Measurements from ENCODE around the gene DQX1.

The DQX1 gene

DNA sequence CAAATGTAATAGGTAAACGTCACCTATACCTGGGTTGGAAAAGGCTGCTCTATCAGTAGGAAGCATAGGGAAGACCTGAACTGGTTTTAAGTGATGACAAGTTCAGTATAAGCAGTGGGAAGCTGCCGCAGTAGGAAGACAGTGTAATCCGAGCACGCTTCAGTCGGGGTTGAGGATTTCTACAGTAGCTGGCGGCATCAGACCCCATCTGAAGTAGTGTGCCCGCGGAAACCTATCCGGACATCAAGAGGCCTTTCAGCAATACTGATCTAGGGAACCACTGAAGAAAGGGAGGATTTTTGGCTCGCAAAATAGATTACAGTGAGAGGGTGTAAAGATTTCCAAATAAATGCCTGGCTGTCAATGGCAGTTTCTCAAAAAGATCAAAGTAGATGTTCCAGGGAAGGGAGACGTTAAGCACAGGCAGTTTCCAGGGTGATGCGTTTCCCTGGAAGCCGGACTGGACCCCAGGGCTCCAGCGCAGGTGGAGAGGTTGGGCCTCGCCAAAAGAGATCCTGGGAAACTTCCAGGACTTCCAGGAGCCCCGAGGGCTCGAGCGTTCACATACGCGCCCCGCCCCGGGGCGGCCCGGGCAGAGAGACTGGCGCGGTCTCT, 22.4 kb upstream of the DQX1 start:
- peak overlapping the region; percentile 76 for H3K4me2 ChIP-seq (ENCODE audit: low read length)

DNA sequence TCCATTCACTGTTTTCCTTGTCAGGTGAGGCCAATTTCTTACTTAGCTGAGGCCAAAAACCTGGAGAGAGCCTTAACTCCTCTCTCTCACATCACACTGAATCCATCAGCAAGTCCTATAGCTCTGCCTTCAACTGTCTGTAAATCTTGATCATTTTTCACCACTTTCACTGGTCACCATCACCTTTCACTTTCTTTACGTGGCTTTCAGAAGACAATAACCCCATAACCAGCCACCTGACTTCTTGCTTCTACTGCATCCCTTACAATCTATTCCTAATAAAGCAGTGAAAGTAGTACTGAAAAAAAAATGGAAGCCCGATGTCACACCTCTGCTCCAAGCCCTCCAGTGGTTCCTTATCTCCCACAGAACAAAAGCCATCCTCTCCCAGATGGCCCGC, 20.0 kb upstream of the DQX1 start:
- no peak overlapping the region for H2AK5ac ChIP-seq (ENCODE audit: low read length)

More for the DNA sequence above, 22.4 kb upstream of the DQX1 start:
- Histone ChIP-seq H2AK5ac (ENCODE audit: low read length) (no peak overlapping the region), H2BK15ac (replicated peaks; ENCODE audit: low read depth) (no peak overlapping the region), H3K4me1 (ENCODE audit: control insufficient read depth, low read depth, low read length) (peaks cover 4% of the 10 kb centered on the region), H3K36me3 (ENCODE audit: control insufficient read depth, insufficient read depth, low read length) (no peaks in the 10 kb centered on the region), H4K8ac (ENCODE audit: low read depth, low read length) (no peak overlapping the region), H3K79me2 (ENCODE audit: control insufficient read depth, insufficient read depth, low read length) (no peaks in the 10 kb centered on the region), H3K18ac (ENCODE audit: low read length) (peak overlapping the region; percentile 41), H3K4ac (ENCODE audit: low read depth, low read length) (no peak overlapping the region), H3K23ac (ENCODE audit: low read length) (no peak overlapping the region), H3K56ac (ENCODE audit: low read length) (peak overlapping the region; percentile 75), H4K5ac (ENCODE audit: low read length) (no peak overlapping the region), H2BK5ac (ENCODE audit: low read length) (no peak overlapping the region), H3K4me3 (ENCODE audit: low read length) (no peak overlapping the region), H3K27me3 (ENCODE audit: insufficient read depth, low read length, poor library complexity) (peaks cover 40% of the 10 kb centered on the region), H3K79me1 (ENCODE audit: low read length) (no peaks in the 10 kb centered on the region), H2BK120ac (ENCODE audit: low read depth, low read length) (no peak overlapping the region), H3K9ac (ENCODE audit: low read length) (peak overlapping the region; percentile 46), H3K27ac (ENCODE audit: low read depth, low read length) (no peak overlapping the region)
- no peak for DNase-seq
- no CpG with 5 or more reads among the region's 26 CpGs for WGBS (ENCODE audit: extremely low coverage, insufficient coverage, low lambda C conversion rate)

GRCh38 chr2:74544634-74545033, 18.6 kb upstream of the DQX1 start:
- no peak overlapping the region for H3K4me3 ChIP-seq (ENCODE audit: low read length)

More for the DNA sequence above, 20.0 kb upstream of the DQX1 start:
- no peak overlapping the region for H4K5ac ChIP-seq (ENCODE audit: low read length)
- peak; percentile 29 for DNase-seq
- no peaks in the 10 kb centered on the region for H3K36me3 ChIP-seq (ENCODE audit: control insufficient read depth, insufficient read depth, low read length)
- no peak overlapping the region for H3K4ac ChIP-seq (ENCODE audit: low read depth, low read length)
- H2BK15ac ChIP-seq (replicated peaks; ENCODE audit: low read depth), result no peak overlapping the region
- no peaks in the 10 kb centered on the region for H3K79me2 ChIP-seq (ENCODE audit: control insufficient read depth, insufficient read depth, low read length)
- no peak overlapping the region for H2BK120ac ChIP-seq (ENCODE audit: low read depth, low read length)
- no peak overlapping the region for H2BK5ac ChIP-seq (ENCODE audit: low read length)
- no peak overlapping the region for H3K27ac ChIP-seq (ENCODE audit: low read depth, low read length)
- WGBS (ENCODE audit: extremely low coverage, insufficient coverage, low lambda C conversion rate), result no CpG with 5 or more reads among the region's 3 CpGs
- H3K4me3 ChIP-seq (ENCODE audit: low read length), result no peak overlapping the region
- no peak overlapping the region for H3K56ac ChIP-seq (ENCODE audit: low read length)
- H3K4me1 ChIP-seq (ENCODE audit: control insufficient read depth, low read depth, low read length), result no peaks in the 10 kb centered on the region
- no peak overlapping the region for H4K8ac ChIP-seq (ENCODE audit: low read depth, low read length)
- H3K23ac ChIP-seq (ENCODE audit: low read length), result no peak overlapping the region
- H3K18ac ChIP-seq (ENCODE audit: low read length), result no peak overlapping the region
- H3K27me3 ChIP-seq (ENCODE audit: insufficient read depth, low read length, poor library complexity), result peaks cover 25% of the 10 kb centered on the region
- no peak overlapping the region for H3K9ac ChIP-seq (ENCODE audit: low read length)
- H3K4me2 ChIP-seq (ENCODE audit: low read length), result no peak overlapping the region
- no peaks in the 10 kb centered on the region for H3K79me1 ChIP-seq (ENCODE audit: low read length)

GRCh38 chr2:74542978-74543377, 16.9 kb upstream of the DQX1 start:
- Histone ChIP-seq H3K4me2 (ENCODE audit: low read length) (no peak overlapping the region), H3K9ac (ENCODE audit: low read length) (no peak overlapping the region), H3K4me3 (ENCODE audit: low read length) (no peak overlapping the region), H2BK120ac (ENCODE audit: low read depth, low read length) (no peak overlapping the region), H3K56ac (ENCODE audit: low read length) (no peak overlapping the region), H3K79me1 (ENCODE audit: low read length) (no peaks in the 10 kb centered on the region), H3K79me2 (ENCODE audit: control insufficient read depth, insufficient read depth, low read length) (no peaks in the 10 kb centered on the region), H4K5ac (ENCODE audit: low read length) (no peak overlapping the region), H2BK15ac (replicated peaks; ENCODE audit: low read depth) (no peak overlapping the region), H3K4me1 (ENCODE audit: control insufficient read depth, low read depth, low read length) (no peaks in the 10 kb centered on the region), H3K4ac (ENCODE audit: low read depth, low read length) (no peak overlapping the region), H3K23ac (ENCODE audit: low read length) (no peak overlapping the region), H3K27ac (ENCODE audit: low read depth, low read length) (no peak overlapping the region), H2BK5ac (ENCODE audit: low read length) (no peak overlapping the region), H2AK5ac (ENCODE audit: low read length) (no peak overlapping the region), H3K27me3 (ENCODE audit: insufficient read depth, low read length, poor library complexity) (peaks cover 7% of the 10 kb centered on the region), H4K8ac (ENCODE audit: low read depth, low read length) (no peak overlapping the region), H3K18ac (ENCODE audit: low read length) (no peak overlapping the region), H3K36me3 (ENCODE audit: control insufficient read depth, insufficient read depth, low read length) (no peaks in the 10 kb centered on the region)
- no peak for DNase-seq
- WGBS (ENCODE audit: extremely low coverage, insufficient coverage, low lambda C conversion rate), result no CpG with 5 or more reads among the region's 1 CpG

More at GRCh38 chr2:74544634-74545033, 18.6 kb upstream of the DQX1 start:
- no peak overlapping the region for H3K56ac ChIP-seq (ENCODE audit: low read length)
- no peak overlapping the region for H3K4me2 ChIP-seq (ENCODE audit: low read length)
- H3K27ac ChIP-seq (ENCODE audit: low read depth, low read length), result no peak overlapping the region
- H3K4ac ChIP-seq (ENCODE audit: low read depth, low read length), result no peak overlapping the region
- no peak overlapping the region for H2BK5ac ChIP-seq (ENCODE audit: low read length)
- no peaks in the 10 kb centered on the region for H3K4me1 ChIP-seq (ENCODE audit: control insufficient read depth, low read depth, low read length)
- no CpG with 5 or more reads among the region's 3 CpGs for WGBS (ENCODE audit: extremely low coverage, insufficient coverage, low lambda C conversion rate)
- H3K79me2 ChIP-seq (ENCODE audit: control insufficient read depth, insufficient read depth, low read length), result no peaks in the 10 kb centered on the region
- no peak overlapping the region for H2AK5ac ChIP-seq (ENCODE audit: low read length)
- peaks cover 16% of the 10 kb centered on the region for H3K27me3 ChIP-seq (ENCODE audit: insufficient read depth, low read length, poor library complexity)
- H4K5ac ChIP-seq (ENCODE audit: low read length), result no peak overlapping the region
- H3K36me3 ChIP-seq (ENCODE audit: control insufficient read depth, insufficient read depth, low read length), result no peaks in the 10 kb centered on the region
- H2BK15ac ChIP-seq (replicated peaks; ENCODE audit: low read depth), result no peak overlapping the region
- no peak overlapping the region for H4K8ac ChIP-seq (ENCODE audit: low read depth, low read length)
- no peak overlapping the region for H3K9ac ChIP-seq (ENCODE audit: low read length)
- no peak overlapping the region for H2BK120ac ChIP-seq (ENCODE audit: low read depth, low read length)
- H3K23ac ChIP-seq (ENCODE audit: low read length), result no peak overlapping the region
- no peaks in the 10 kb centered on the region for H3K79me1 ChIP-seq (ENCODE audit: low read length)
- H3K18ac ChIP-seq (ENCODE audit: low read length), result no peak overlapping the region
- DNase-seq, result no peak

GRCh38 chr2:74540291-74540690, 14.3 kb upstream of the DQX1 start:
- Histone ChIP-seq H3K4me3 (ENCODE audit: low read length) (no peak overlapping the region), H3K79me2 (ENCODE audit: control insufficient read depth, insufficient read depth, low read length) (no peaks in the 10 kb centered on the region), H3K56ac (ENCODE audit: low read length) (no peak overlapping the region), H3K9ac (ENCODE audit: low read length) (no peak overlapping the region), H3K27me3 (ENCODE audit: insufficient read depth, low read length, poor library complexity) (peaks cover 2% of the 10 kb centered on the region), H3K4me1 (ENCODE audit: control insufficient read depth, low read depth, low read length) (no peaks in the 10 kb centered on the region), H2BK5ac (ENCODE audit: low read length) (no peak overlapping the region), H2AK5ac (ENCODE audit: low read length) (no peak overlapping the region), H4K5ac (ENCODE audit: low read length) (no peak overlapping the region), H3K4me2 (ENCODE audit: low read length) (no peak overlapping the region), H3K18ac (ENCODE audit: low read length) (no peak overlapping the region), H3K4ac (ENCODE audit: low read depth, low read length) (no peak overlapping the region), H2BK15ac (replicated peaks; ENCODE audit: low read depth) (no peak overlapping the region), H3K36me3 (ENCODE audit: control insufficient read depth, insufficient read depth, low read length) (no peaks in the 10 kb centered on the region), H3K79me1 (ENCODE audit: low read length) (no peaks in the 10 kb centered on the region), H4K8ac (ENCODE audit: low read depth, low read length) (no peak overlapping the region), H3K23ac (ENCODE audit: low read length) (no peak overlapping the region), H2BK120ac (ENCODE audit: low read depth, low read length) (no peak overlapping the region), H3K27ac (ENCODE audit: low read depth, low read length) (no peak overlapping the region)
- DNase-seq, result no peak
- WGBS (ENCODE audit: extremely low coverage, insufficient coverage, low lambda C conversion rate), result no CpG with 5 or more reads among the region's 5 CpGs

GRCh38 chr2:74538881-74539339, 12.9 kb upstream of the DQX1 start:
- Histone ChIP-seq H3K27me3 (ENCODE audit: insufficient read depth, low read length, poor library complexity) (no peaks in the 10 kb centered on the region), H2BK120ac (ENCODE audit: low read depth, low read length) (no peak overlapping the region), H3K4me1 (ENCODE audit: control insufficient read depth, low read depth, low read length) (no peaks in the 10 kb centered on the region), H3K27ac (ENCODE audit: low read depth, low read length) (no peak overlapping the region), H3K4ac (ENCODE audit: low read depth, low read length) (no peak overlapping the region), H3K18ac (ENCODE audit: low read length) (no peak overlapping the region), H3K79me1 (ENCODE audit: low read length) (no peaks in the 10 kb centered on the region), H3K23ac (ENCODE audit: low read length) (no peak overlapping the region), H3K9ac (ENCODE audit: low read length) (no peak overlapping the region), H3K4me3 (ENCODE audit: low read length) (no peak overlapping the region), H4K8ac (ENCODE audit: low read depth, low read length) (no peak overlapping the region), H3K36me3 (ENCODE audit: control insufficient read depth, insufficient read depth, low read length) (no peaks in the 10 kb centered on the region), H4K5ac (ENCODE audit: low read length) (no peak overlapping the region), H2AK5ac (ENCODE audit: low read length) (no peak overlapping the region), H2BK15ac (replicated peaks; ENCODE audit: low read depth) (no peak overlapping the region), H3K79me2 (ENCODE audit: control insufficient read depth, insufficient read depth, low read length) (no peaks in the 10 kb centered on the region), H3K4me2 (ENCODE audit: low read length) (no peak overlapping the region), H2BK5ac (ENCODE audit: low read length) (no peak overlapping the region), H3K56ac (ENCODE audit: low read length) (no peak overlapping the region)
- DNase-seq, result no peak
- WGBS (ENCODE audit: extremely low coverage, insufficient coverage, low lambda C conversion rate), result no CpG with 5 or more reads among the region's 7 CpGs

Data from mesendoderm (in vitro differentiated cells).